Uterus (tissue), 4 donors: ENCODE data around the gene PPIE. TPM values are rescaled to one million over a fixed set of nuclear protein-coding genes. Genes with fewer than 3 reads are reported as not detected.
A peak's percentile ranks its signal among the peaks of the same experiment; 100 is the strongest.

Experiments
- DNase-seq, 2 donors: peaks; one replicate each; pipeline ENCODE4 v3.0.0-alpha.2; 2019 to 2020
- H3K27ac ChIP-seq, 2 donors: fragments of 200-600 bp; sonication (generic); 1 replicate in 1 of 2; 2 replicates in 1 of 2; pipeline ENCODE4 v1.5.1; 2016 to 2018
- H3K27me3 ChIP-seq, 2 donors: fragments of 200-600 bp; sonication (generic); one replicate each; pipeline ENCODE4 v1.5.1; 2018 to 2019; ENCODE audit warnings: control low read depth in 1 of 2
- H3K36me3 ChIP-seq, 2 donors: fragments of 200-600 bp; sonication (generic); one replicate each; pipeline ENCODE4 v1.5.1; 2019; ENCODE audit warnings: control low read depth in 1 of 2
- H3K4me1 ChIP-seq, 2 donors: fragments of 200-600 bp; sonication (generic); one replicate each; pipeline ENCODE4 v1.5.1; 2018 to 2019; ENCODE audit warnings: control low read depth in 1 of 2
- H3K4me3 ChIP-seq, 2 donors: fragments of 200-600 bp; sonication (generic); 1 replicate in 1 of 2; 2 replicates in 1 of 2; pipeline ENCODE4 v1.5.1; 2018 to 2019; ENCODE audit warnings: mild to moderate bottlenecking in 1 of 2
- H3K9me3 ChIP-seq, 2 donors: fragments of 200-600 bp; sonication (generic); one replicate each; pipeline ENCODE4 v1.5.1; 2019; ENCODE audit warnings: control low read depth in 1 of 2
- CTCF ChIP-seq, 4 experiments: fragments of 200-600 bp in 2 of 4; fragments of 450-650 bp in 2 of 4; sonication (generic) in 2 of 4; IDR thresholded peaks; one replicate each; pipeline ENCODE4 v1.5.1; 2016 to 2019; ENCODE audit warnings: antibody characterized with exemption in 4 of 4, mild to moderate bottlenecking in 2 of 4, moderate library complexity in 1 of 4
- POLR2A ChIP-seq, 2 donors: fragments of 450-650 bp; IDR thresholded peaks; one replicate each; pipeline ENCODE4 v1.6.1; 2016; ENCODE audit warnings: antibody characterized with exemption in 2 of 2, mild to moderate bottlenecking in 1 of 2, moderate library complexity in 1 of 2
- intact Hi-C: fragments of 100-400 bp; cut with DNase I; formaldehyde crosslinking; loops from one replicate; pipeline ENCODE4 v1.15.1; 2023; ENCODE audit warnings: low total_unique reads
- total RNA-seq, 4 donors: library from RNA; depleted of rRNA in 3 of 4; stranded (reverse); fragments of >200 nt in 3 of 4; gene quantifications; one replicate each; pipeline versions ENCODE4 v1.1.0 to v1.2.4, GENCODE V29; 2014 to 2023
- donor health status: DM: yes; HTN: yes; CAD: no.

The PPIE gene
- total RNA-seq, 4 donors from 2014 or later = 20.0 to 51.5 (median 44.0) TPM

- no peak overlapping the region for H3K4me3 ChIP-seq
- DNase-seq = peak in 1 of 2 donors; percentile 24
- H3K9me3 ChIP-seq = no peaks in the 10 kb centered on the region
- no peaks in the 10 kb centered on the region for H3K36me3 ChIP-seq
- no peaks in the 10 kb centered on the region for H3K27me3 ChIP-seq
- intact Hi-C loops = no loop called here
- H3K4me1 ChIP-seq = no peaks in the 10 kb centered on the region
- TF ChIP-seq CTCF (IDR thresholded peaks at IDR 0.05) (peak; percentile 19 to 54 (median 42)), POLR2A (IDR thresholded peaks at IDR 0.05) (no peak)
- H3K27ac ChIP-seq = no peak overlapping the region
These were observed 61.2 kb downstream of the PPIE start for GRCh38 chr1:39799770-39800470.

GRCh38 chr1:39800471-39800835, 61.8 kb downstream of the PPIE start:
- Histone ChIP-seq H3K27ac (no peak overlapping the region), H3K4me3 (no peak overlapping the region), H3K9me3 (no peaks in the 10 kb centered on the region), H3K27me3 (no peaks in the 10 kb centered on the region), H3K36me3 (no peaks in the 10 kb centered on the region), H3K4me1 (no peaks in the 10 kb centered on the region)
- DNase-seq = no peak
- no peak for TF ChIP-seq CTCF (IDR thresholded peaks at IDR 0.05)
- no peak for TF ChIP-seq POLR2A (IDR thresholded peaks at IDR 0.05)
- intact Hi-C loops = no loop called here

GRCh38 chr1:39802496-39803260, 64.0 kb downstream of the PPIE start:
- Histone ChIP-seq H3K4me1 (no peaks in the 10 kb centered on the region), H3K4me3 (no peak overlapping the region), H3K36me3 (no peaks in the 10 kb centered on the region), H3K9me3 (no peaks in the 10 kb centered on the region), H3K27ac (no peak overlapping the region), H3K27me3 (no peaks in the 10 kb centered on the region)
- no peak for TF ChIP-seq POLR2A (IDR thresholded peaks at IDR 0.05)
- no peak for TF ChIP-seq CTCF (IDR thresholded peaks at IDR 0.05)
- intact Hi-C loops = no loop called here
- no peak for DNase-seq

- no peaks in the 10 kb centered on the region for H3K4me1 ChIP-seq
- no peaks in the 10 kb centered on the region for H3K9me3 ChIP-seq
- intact Hi-C loops = no loop called here
- no peak overlapping the region for H3K27ac ChIP-seq
- H3K27me3 ChIP-seq = no peaks in the 10 kb centered on the region
- TF ChIP-seq CTCF (IDR thresholded peaks at IDR 0.05) (no peak), POLR2A (IDR thresholded peaks at IDR 0.05) (no peak)
- no peak overlapping the region for H3K4me3 ChIP-seq
- no peaks in the 10 kb centered on the region for H3K36me3 ChIP-seq
- no peak for DNase-seq
These were observed 66.7 kb downstream of the PPIE start for GRCh38 chr1:39805385-39805784.

- Histone ChIP-seq H3K4me3 (no peak overlapping the region), H3K27me3 (no peaks in the 10 kb centered on the region), H3K4me1 (no peaks in the 10 kb centered on the region), H3K27ac (no peak overlapping the region), H3K36me3 (no peaks in the 10 kb centered on the region), H3K9me3 (no peaks in the 10 kb centered on the region)
- no peak for TF ChIP-seq POLR2A (IDR thresholded peaks at IDR 0.05)
- TF ChIP-seq CTCF (IDR thresholded peaks at IDR 0.05) = no peak
- no peak for DNase-seq
- intact Hi-C loops = no loop called here
These were observed 70.3 kb downstream of the PPIE start for GRCh38 chr1:39808784-39809517.
